NCI-H1436 (cell line): ENCODE results near the gene STMP1.

Experiments
- DNase-seq: peaks from one replicate; lab custom pipeline; 2025; lab: John Stamatoyannopoulos, UW

Gene STMP1

DNA sequence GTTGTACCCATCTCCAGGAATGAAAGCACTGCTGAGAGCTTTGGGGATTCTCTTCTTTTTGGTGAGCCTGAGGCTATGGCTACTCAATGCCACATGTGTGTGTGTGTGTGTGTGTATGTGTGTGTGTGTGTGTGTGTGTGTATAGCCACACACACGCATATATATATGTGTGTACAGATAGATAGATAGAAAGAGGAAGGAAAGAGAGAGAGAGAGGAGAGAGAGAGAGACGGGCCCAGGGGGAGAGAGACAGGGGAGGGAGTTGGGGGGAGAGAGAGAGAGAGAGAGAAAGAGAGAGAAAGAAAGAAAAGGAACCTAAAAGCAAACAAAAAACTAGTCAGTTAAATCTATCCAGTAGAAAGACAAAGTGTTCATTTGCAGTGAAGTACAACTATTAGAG, 57.4 kb downstream of the STMP1 start:
- no peak for DNase-seq

DNA sequence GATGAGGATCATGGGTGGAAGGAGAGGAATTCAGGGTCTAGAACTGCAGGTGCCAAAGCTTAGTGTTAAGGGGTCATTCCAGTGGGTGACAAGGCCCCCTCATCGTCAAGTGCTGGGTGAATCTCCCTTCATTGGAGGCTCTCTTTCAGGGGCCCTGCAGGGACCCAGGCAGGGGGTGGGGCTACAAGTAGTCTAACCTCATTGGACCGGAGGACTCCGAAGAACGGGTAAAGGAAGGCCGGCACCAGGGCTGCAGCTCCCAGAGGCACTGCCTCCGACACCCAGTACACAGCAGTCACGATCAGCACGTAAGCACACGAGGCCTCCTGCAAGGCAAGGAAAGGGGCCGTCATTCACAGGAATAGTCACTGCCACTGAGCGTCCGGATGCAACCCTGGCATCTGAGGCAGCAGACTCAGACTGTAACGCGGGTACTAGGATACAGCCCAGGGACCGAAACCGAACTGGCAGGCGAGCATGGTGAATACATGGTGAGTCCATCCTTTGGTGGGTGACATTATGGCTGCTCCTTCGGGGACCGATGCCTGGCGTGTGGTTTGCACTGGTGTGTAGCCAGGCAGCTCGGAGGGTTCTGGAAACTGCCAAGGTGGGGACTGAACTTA, 59.0 kb downstream of the STMP1 start:
- DNase-seq: no peak

DNA sequence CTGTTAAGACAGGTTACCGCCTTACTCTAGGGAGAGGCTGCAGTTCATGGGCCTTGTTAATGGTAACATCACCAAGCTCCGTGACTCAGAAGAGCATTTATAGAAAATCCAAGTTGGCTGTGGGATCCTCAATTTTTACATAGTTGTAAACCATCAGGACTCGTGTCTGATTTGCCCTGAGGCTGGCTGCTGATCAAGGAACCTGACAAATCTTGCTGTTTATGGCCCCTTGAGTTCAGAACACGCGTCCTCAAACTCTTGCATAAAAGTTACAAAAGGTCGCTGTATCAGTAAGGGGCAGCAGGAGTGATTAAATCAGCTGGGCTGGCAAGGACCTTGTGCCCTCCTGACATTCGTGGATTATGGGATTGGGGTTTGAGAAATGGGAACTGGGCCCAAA, 61.1 kb downstream of the STMP1 start:
- no peak for DNase-seq
